Right renal pelvis (tissue), 4 donors: ENCODE data around the gene DBP. TPM values are rescaled to one million over a fixed set of nuclear protein-coding genes. Genes with fewer than 3 reads are reported as not detected.

Source experiments
- DNase-seq, 4 donors: peaks; one replicate each; pipeline ENCODE4 v3.0.0-alpha.2; 2013; ENCODE audit warnings: low read depth in 4 of 4, low spot score in 3 of 4, missing footprints in 1 of 4
- polyA plus RNA-seq, 4 donors: library from polyadenylated mRNA; unstranded; fragments of 120-200 nt; gene quantifications; one replicate each; pipeline ENCODE4 v1.2.1, GENCODE V29; 2013; ENCODE audit not compliant: insufficient read length in 4 of 4

Gene DBP
- polyA plus RNA-seq, 4 donors = 11.6 to 14.7 (median 13.2) TPM

DNA sequence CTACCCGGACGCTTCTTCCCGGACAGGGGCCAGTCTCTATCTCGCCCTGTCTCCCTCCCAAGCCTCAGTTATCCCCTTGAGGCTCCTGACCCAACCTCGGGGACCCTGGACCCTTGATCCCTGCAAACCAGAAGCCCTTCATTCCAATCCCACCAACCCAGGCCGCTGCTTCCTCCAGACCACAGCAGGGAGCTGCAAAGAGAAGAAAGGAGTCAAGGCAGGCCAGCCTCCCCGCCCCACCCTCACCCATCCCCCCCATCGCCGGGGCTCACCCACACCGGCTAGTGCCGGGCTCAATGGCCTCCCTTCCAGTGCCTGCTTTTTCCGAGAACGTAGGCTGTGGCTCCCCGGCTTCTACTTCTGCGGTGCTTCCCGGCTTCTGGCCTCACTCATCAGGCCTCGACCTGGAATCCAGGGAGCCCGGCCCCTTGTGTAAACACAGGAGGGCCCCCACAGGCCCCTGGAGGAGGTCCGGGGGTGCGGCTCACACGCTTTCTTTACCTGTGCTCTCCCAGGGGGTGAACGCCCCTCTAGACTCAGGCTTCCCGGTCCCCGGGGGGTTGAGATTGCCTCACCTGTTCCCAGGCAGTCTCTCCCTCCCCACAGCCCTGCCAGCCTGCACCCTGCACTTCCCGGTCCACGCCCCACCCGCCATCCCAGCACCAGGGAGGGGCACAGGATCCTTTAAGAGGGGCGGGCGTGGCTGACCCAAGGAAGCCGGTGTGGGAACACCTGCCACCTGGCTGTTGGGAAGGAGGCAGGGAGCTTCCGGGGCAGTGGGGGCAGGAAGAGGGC, 22.5 kb downstream of the DBP start, which contains the start of gene FAM83E:
Gene FAM83E (minus strand): TSS at position 641 of the 795 bp plus-strand sequence. CDS start 1,704 bp downstream, outside the sequence.
- DNase-seq = no peak

DNA sequence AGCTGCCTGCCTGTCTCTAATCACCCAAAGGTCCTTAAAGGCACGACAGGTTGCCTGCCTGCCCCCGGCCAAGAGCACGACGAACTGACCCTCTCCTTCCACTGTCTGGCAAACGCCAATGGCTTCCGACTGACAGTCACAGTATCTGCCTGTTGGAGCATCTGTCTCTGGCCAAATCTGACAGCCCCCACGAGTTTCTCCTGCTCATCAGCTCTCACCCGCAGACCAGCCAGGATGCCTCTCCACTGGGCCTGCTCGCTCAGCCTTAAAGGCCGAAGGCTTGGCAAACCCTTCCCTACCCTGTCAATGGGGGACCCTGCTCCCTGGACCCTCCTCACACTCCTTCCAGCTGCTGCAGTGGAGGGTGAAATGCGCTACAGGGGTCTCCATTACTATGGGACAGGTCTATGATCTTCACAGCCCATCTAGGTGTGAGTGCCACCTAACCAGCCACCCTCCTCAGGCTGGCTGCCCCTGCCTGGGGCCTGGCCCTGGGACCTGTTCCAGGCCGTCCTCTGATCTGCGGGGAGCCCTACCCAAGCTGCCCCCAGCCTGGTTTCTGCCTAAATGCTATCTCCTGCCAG, 23.2 kb downstream of the DBP start:
- no peak for DNase-seq

DNA sequence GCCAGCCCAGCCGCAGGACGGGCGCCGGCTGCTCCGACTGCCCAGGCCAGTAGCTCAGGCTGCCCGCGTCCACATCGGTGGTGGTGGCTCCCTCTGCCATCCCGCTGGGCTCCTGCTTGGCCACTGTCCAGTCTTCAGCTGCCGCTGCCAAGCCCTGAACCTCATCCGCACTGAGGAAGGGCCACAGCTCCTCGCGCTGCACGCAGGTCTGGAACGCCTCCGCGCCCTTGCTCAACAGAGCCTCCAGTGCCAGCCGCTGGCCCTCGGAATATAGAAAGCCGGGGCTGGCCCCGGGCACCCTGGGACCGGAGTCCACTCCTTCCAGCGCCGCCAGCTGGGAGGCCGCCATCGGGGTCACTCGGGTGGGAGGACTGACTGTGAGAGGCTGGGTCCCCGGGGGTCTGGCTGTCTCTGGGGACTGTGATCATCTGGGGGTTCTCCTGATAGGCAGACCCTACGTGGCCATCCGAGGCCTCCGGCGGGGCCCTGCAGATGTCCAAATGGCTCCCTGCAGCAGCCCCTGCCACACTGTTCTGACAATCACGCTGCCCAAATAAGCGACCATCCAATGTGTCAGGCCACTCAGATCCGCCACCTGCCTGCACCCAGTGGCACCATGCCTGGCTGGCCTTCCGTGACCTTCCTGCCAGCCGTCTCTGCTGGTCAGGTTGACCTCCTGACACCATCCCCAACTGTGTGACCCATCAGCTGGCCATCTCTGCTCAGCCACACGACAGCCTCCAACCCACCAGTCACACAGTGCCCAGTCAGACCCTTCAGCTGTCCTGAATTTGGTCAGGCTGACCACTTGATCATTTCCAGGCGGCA, 23.9 kb downstream of the DBP start:
- no peak for DNase-seq

DNA sequence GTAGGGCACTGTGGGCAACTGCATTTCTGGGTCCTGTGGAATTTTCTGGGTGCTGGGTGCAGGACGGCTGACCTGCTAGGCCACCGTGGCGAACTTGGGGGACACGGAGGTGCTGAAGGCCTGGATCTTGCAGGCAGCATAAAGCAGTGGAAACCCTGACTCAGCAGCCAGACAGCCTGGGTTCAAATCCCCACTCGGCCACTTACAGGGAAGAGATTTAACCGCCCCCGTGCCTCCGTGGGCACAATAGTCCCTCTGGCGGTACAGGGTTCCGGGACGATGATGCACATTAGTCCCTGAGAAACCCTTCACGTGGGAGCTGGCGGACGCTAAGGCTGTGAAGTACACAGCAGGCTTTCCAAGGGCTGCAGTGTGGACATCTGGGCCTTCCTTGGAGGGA, 25.3 kb downstream of the DBP start:
- DNase-seq = no peak

DNA sequence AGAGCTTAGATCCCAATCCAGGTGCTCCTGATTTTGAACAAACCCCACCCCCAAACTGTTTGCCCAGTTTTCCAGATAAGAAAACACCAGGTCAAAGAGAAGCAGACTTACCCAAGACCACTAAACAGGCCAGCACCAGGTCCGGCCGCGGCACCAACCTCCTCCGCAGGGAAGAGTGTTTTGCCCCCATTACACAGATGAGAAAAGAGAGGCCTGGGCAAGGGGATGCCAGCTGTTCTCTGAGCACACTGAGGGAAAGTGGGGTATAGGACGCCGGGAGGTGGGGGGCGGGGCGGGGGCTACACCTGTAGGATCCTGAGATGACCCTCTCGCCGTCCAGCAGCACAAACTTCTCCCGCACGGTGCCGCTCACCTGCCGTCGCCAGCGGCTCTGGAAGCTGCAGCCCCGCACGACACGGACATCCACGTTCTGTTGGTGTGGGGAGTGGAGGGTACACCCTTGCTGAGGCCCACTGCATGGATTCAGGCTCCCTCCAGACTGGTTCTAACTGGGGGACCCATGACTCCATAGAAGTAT, 27.5 kb downstream of the DBP start:
- DNase-seq = no peak

DNA sequence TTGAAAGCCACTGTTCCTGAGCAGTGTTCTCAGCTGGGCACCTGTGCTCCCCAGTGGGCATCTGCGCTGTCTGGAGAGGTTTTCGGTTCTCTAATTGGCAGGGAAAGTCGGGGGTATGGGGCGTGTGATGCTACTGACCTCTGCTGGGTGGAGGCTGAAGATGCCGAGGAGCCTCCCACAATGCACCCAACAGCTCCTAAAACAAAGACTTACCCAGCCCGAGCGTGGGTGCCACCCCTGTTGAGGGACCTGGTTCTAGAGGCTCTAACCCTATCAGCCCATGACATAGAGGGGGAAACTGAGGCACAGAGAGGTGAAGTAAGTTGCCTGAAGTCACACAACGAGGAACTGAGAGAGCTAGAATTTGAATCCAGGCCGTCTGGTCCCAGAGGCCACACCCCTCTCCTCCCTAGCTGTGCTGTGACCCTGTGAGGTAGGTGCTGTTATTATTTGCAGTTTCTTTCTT, 28.3 kb downstream of the DBP start:
- no peak for DNase-seq

DNA sequence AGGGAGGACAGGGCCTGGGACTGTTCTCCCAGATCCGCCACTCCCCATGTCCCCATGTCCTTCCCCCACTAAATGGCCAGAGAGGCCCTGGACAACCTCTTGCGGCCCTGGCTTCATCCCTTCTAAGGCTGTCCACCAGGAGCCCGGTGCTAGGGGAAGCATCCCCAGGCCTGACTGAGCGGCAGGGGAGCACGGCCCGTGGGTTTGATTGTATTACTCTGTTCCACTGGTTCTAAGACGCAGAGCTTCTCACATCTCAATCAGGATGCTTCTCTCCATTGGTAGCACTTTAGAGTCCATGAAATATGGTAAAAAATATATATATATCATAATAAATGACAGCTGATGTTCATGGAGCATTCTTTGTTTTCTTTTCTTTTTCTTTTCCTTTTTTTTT, 29.8 kb downstream of the DBP start:
- DNase-seq = no peak

DNA sequence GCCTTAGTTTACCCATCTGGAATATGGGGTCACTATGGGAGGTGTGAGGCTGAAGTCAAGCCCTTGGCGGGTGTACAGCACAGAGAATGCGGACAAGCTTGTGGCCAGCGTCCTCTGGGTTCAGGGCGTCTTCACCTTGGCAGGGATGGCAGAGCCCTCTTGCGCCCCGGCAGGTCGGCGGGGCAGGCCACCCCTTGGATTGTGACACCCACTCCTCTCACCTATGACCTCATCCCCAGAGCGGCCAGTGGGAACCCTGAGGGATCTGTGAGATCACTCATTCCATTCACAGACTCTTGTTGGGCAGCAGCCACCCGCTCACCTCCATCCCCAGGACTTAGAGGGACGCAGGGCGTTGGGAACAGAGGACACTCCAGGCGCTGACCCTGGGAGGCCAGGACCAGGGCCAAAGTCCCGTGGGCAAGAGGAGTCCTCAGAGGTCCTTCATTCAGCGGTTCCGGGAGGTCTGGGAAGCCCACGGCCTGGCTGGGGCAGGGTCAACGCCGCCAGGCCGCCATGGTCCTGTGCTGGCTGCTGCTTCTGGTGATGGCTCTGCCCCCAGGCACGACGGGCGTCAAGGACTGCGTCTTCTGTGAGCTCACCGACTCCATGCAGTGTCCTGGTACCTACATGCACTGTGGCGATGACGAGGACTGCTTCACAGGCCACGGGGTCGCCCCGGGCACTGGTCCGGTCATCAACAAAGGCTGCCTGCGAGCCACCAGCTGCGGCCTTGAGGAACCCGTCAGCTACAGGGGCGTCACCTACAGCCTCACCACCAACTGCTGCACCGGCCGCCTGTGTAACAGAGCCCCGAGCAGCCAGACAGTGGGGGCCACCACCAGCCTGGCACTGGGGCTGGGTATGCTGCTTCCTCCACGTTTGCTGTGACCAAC, 30.5 kb downstream of the DBP start, which contains the start of gene SPACA4:
Gene SPACA4 (plus strand): TSS at position 280 of the 896 bp plus-strand sequence. CDS start 237 bp downstream, at position 517.
- no peak for DNase-seq

DNA sequence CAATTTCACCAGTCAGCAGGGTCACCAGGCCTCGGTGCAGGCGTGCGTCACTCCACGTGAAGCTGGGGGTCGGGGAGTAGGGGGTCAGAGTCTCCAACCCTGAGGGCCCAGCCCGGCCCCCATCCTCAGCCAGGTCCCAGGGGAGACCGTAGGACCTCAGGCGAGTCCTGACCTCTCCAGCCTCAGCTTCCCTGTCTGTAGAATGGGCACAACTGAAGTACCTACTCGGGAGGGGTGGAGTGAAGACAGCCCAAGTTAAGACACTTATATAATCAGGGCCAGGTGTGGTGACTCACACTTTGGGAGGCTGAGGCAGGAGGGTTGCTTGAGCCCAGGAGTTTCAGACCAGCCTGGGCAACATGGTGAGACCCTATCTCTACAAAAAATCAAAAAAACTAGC, 33.3 kb downstream of the DBP start:
- no peak for DNase-seq

DNA sequence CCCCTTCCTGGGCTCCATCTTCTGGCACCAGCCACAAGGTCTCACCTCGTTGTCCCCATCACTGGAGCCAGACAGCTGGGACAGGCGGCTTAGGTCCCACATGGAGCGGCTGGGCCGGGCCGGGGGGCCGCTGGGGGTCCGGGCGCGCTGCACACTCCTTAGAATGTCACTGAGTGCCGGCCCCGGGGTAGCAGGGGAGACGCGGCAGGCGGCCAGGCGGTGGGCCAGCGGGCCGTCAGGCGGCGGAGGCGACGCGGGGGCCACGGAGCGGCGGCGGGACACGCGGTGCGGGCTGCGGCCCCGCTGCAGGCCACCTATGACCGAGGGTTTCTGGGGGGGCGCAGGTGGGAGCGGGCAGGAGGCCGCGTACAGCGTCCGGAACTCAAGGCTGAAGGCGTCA, 33.7 kb downstream of the DBP start:
- no peak for DNase-seq

DNA sequence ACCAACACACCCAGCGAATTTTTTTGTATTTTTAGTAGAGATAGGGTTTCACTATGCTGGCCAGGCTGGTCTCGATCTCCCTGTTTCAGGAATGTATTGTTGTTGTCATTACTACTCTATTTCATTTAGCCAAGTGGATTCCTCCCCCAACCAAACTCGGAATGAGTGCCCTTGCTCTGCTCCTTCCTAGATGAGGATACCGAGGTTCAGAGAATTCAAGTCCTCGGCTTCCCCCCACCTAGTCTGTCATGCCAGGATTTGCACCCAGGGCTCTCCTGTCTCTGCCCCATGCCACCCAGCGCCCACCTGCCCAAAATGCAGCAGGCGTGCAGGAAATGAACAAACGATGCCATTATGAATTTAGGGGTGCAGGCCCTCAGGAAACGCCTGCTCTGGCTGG, 34.2 kb downstream of the DBP start:
- no peak for DNase-seq

DNA sequence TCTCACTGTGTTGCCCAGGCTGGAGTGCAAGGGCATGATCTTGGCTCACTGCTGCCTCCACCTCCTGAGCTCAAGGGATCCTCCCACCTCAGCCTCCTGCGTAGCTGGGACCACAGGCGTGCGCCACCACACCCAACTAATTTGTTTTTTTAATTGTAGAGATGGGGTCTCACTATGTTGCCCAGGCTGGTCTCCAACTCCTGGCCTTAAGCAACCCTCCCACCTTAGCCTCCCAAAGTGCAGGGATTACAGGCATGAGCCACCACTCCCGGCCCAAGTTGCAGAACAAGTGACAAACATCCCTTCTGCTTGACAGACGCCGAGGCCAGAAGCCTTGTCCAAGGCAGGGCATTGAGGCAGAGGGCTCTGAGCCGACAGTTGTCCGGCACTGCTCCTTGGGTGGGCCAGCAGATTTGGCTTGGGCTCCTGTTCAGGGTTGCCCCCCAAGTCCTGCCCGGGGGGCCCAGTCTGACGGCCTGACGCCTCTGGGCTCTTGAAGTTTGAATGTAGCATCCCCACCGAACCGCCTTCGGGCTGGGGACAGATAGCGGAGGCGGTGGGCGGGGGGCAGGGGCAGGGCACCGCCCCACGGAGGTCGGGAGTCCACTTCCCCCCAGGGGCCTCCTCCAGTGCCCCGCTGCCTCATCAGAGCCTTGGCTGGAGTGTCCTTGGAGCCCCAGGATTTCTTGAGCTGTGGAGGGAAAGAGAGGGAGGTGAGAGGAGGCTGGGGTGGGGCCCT, 36.3 kb downstream of the DBP start:
- no peak for DNase-seq

DNA sequence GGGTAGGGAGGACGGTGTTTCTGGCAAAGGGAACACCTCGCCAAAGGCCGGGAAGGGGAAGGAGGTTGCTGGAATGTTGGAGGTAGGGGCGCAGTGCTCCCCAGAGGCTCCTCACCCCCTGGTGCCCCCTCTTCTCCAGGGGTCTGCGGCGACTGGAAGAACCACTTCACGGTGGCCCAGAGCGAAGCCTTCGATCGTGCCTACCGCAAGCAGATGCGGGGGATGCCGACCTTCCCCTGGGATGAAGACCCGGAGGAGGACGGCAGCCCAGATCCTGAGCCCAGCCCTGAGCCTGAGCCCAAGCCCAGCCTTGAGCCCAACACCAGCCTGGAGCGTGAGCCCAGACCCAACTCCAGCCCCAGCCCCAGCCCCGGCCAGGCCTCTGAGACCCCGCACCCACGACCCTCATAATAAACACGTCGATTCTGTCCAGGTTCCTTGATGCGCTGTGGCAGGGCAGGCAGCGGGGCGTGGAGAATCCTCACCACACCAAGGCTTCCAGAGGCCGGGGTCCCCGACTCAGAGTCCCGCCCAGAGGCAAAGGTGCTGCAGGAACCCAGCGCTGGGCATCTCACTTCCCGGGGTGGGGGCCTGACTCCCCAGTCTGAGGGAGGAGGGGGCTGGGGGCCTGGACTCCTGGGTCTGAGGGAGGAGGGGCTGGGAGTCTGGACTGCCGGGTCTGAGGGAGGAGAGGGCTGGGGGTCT, 38.0 kb downstream of the DBP start:
- DNase-seq = no peak

DNA sequence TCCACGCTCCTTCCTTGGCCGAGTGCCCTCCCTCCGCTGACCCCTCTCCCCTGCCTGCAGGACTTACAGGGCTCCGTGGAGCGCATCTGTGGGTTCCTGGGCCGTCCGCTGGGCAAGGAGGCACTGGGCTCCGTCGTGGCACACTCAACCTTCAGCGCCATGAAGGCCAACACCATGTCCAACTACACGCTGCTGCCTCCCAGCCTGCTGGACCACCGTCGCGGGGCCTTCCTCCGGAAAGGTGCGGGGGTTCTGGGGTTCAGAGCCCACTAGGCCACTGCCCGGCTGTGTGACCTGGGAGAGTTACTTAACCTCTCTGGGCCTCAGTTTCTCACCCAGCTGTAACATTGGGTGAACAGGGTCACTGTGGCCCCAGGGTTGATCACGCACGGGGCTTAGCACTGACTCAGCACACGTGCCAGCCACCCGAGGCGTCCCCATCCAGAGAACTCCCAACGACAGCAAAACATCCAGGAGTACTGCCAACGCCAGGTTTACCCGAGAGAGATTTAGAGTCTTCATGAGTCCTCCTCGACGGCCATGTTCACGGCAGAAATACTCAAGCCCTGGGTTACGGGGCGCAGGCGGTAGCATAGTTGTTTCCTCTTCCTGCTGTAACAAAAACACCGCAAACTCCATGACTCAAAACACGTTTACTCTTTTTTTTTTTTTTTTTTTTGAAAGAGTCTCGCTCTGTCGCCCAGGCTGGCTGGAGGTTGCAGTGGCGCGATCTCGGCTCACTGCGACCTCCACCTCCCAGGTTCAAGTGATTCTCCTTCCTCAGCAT, 40.3 kb downstream of the DBP start:
- DNase-seq = no peak

DNA sequence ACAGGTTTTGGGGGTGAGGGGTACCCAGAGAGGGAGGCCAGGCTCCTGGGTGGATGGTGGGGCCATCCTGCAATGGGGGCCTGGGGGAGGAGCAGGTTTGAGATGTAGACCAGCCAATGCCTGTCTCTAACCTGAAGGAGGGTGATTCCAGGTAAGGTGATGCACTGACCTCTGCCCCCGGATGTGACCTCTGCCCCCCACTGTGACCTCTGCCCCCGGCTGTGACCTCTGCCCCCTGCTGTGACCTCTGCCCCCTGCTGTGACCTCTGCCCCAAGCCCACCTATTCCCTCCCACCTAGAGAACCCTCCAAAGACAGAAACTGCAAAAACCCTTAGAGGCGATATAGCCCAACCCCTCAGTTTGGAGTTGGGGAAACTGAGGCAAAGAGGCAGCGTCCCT, 40.9 kb downstream of the DBP start:
- no peak for DNase-seq

DNA sequence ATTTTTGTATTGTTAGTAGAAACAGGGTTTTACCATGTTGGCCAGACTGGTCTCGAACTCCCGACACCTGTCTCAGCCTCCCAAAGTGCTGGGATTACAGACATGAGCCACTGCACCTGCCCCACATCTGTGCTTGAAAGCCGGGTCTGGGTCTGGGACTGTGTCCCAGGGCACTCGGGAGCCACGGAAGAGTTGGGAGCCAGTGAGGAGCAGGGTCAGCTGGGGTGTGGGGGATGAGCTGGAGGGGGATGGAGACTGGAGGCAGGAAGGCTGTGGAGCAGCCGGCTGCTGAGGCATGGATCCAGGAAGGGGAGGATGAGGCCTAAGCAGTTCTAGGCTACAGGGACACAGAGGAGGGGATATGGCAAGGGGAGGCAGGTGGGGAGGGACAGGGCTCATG, 41.3 kb downstream of the DBP start:
- DNase-seq = no peak

DNA sequence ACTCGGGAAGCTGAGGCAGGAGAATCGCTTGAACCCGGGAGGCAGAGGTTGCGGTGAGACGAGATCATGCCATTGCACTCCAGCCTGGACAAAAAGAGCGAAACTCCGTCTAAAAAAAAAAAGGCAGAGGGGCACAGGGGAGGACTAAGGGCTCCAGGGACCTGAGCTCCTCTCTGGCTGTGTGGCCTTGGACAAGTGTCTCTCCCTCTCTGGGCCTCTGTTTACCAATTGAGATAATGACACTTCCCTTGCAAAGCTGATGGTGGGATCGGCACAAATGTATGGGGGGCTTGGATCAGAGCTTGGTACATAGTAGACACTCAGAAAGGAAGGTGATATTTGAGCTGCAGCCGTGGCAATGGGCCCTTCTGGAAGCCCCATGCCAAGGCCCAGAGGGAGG, 42.0 kb downstream of the DBP start:
- DNase-seq = no peak

DNA sequence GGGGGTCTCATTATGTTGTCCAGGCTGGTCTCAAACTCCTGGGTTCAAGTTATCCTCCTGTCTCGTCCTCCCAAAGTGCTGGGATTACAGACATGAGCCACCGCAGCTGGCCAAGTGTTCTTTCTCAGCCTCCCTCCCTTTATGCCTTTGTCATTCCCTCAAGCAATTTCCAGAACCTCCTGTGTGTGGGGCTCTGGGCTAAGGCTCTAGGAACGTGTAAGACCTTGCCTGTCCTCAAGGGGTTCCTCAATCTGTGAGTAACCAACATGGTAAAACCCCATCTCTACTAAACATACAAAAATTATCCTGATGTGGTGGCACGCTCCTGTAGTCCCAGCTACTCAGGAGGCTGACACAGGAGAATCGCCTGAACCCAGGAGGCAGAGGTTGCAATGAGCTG, 46.2 kb downstream of the DBP start:
- no peak for DNase-seq
